Adrenal gland (tissue), 5 donors: ENCODE results near the gene SULF2.

ENCODE experiments used
- POLR2A ChIP-seq, 2 donors: fragments of 450-650 bp; IDR thresholded peaks; one replicate each; pipeline ENCODE4 v1.6.1; 2017; ENCODE audit warnings: antibody characterized with exemption in 2 of 2, mild to moderate bottlenecking in 2 of 2, moderate library complexity in 1 of 2
- TF ChIP-seq, protein P1 (sequence below), 6 experiments: fragments of 450-650 bp in 4 of 6; fragments of 200-600 bp in 2 of 6; sonication (generic) in 1 of 6; IDR thresholded peaks; 1 replicate in 5 of 6; 2 replicates in 1 of 6; pipeline versions ENCODE4 v1.5.1 to v1.8.0; 2016 to 2021; ENCODE audit warnings: antibody characterized with exemption in 6 of 6, mild to moderate bottlenecking in 2 of 6, moderate library complexity in 1 of 6
- donor health status: DM: no; HTN: no; CAD: no.

DNA sequence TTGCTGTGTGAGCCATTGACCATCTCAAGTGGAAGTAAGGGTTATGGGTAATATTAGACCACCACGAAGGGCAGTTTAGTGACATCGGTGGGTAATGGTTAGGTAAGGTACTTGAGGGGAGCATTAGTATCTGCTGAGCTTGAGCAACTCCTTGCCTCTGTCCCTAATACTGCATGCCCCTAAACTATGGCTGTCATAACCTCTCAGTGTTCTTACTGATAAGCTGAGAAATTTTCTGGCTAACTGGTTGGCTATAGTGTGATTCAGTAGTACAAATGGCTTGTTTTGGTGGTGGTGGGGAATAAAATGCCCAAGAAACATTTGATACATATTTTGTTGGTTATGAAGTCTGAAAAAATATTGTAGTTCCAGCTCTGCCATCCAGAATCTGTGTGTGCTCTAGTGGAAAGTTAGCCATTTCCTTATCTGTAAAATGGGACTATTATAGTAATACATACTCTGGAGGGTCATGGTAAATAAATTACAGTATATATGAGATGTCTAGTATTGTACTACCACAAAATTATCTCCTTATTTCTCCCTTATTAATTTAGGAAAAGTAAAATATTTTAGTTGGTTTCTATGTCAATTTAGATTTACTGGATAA lies 170.5 kb downstream of the SULF2 start:
- TF ChIP-seq, protein P1, sequence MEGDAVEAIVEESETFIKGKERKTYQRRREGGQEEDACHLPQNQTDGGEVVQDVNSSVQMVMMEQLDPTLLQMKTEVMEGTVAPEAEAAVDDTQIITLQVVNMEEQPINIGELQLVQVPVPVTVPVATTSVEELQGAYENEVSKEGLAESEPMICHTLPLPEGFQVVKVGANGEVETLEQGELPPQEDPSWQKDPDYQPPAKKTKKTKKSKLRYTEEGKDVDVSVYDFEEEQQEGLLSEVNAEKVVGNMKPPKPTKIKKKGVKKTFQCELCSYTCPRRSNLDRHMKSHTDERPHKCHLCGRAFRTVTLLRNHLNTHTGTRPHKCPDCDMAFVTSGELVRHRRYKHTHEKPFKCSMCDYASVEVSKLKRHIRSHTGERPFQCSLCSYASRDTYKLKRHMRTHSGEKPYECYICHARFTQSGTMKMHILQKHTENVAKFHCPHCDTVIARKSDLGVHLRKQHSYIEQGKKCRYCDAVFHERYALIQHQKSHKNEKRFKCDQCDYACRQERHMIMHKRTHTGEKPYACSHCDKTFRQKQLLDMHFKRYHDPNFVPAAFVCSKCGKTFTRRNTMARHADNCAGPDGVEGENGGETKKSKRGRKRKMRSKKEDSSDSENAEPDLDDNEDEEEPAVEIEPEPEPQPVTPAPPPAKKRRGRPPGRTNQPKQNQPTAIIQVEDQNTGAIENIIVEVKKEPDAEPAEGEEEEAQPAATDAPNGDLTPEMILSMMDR (IDR thresholded peaks at IDR 0.05): no peak
- TF ChIP-seq POLR2A (IDR thresholded peaks at IDR 0.05): no peak
